Measurements from ENCODE around the gene CADPS2.

CADPS2 gene

DNA sequence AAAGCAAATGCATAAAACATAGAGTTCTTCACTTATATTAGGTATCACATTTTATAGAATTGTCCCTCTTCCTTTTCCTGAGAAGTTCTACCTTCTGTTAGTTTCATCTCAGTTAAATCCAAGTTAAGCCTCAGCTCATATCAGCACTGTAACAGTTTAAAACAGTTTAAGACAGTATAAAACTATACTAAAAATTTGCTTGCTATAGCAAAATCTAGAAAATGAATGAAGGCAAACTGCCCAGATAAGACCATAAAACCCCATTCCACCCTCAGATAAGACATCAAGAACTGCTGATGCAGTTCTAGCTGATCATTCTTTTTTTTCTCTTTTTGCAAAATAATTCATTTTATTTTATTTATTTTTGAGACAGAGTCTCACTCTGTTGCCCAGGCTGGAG is 364.5 kb downstream of the CADPS2 start:
- DNase-seq (ENCODE audit: low read depth) = no peak

- DNase-seq (ENCODE audit: low read depth) = no peak
Observed at GRCh38 chr7:122520971-122521555, 365.2 kb downstream of the CADPS2 start.

DNA sequence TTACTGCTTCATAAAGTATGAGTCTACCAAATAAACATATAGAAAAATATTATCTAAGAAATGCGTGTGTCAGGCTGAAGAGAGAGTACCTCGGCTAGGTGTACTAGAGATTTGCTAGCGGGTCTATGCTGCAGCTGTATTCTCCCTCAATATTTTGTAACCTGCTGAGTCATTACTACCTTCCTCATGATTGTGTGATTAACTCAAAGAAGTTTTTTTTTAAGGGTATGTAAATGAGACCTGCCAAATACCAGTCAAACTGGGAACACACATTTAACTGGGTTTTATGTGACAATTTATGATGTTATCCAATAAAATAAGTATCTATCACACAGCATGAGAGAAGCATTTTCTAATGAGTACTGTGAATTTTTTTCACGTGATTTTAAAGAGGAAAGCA is 367.8 kb downstream of the CADPS2 start:
- DNase-seq (ENCODE audit: low read depth) = no peak

DNA sequence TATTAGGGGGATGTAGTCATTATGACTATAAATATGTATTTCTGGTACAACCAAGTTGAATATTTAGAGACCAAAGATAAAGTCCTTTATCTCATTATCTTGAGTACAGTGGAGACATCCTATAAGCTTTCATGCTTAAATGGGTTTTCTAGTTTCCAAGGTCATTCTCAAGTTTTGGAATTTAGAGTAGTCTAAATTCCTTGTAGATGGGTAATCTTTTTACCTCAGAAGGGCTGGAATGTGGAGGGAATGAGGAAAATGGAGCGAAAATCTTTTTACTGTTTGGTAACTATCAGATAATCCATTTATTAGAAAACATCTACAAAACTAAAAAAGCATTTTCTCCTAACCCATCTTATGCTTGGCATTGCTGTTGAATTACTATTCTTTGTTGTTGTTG is 368.7 kb downstream of the CADPS2 start:
- DNase-seq (ENCODE audit: low read depth) = no peak

GRCh38 chr7:122515404-122515803 is 370.9 kb downstream of the CADPS2 start:
- no peak for DNase-seq (ENCODE audit: low read depth)

GRCh38 chr7:122511268-122511667 is 375.0 kb downstream of the CADPS2 start:
- no peak for DNase-seq (ENCODE audit: low read depth)

- DNase-seq (ENCODE audit: low read depth) = no peak
Observed at GRCh38 chr7:122507591-122507990, 378.7 kb downstream of the CADPS2 start.

DNA sequence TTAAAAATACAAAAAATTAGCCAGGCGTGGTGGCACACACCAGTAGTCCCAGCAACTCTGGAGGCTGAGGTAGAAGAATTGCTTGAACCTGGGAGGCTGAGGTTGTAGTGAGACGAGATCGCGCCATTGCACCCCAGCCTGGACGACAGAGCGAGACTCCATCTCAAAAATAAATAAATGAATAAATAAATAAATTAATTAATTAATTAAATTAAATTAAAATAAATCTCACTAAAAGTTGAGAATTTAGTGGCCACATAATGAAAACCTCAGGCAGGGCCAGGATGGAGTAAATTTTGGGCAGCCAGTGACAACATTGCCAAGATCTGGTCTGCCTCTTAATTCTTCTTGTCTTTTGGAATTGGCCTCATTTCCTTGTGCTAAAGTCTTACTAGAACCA is 394.3 kb downstream of the CADPS2 start:
- DNase-seq (ENCODE audit: low read depth) = no peak

GRCh38 chr7:122488241-122488640 is 398.0 kb downstream of the CADPS2 start:
- no peak for DNase-seq (ENCODE audit: low read depth)

GRCh38 chr7:122487131-122487530 is 399.1 kb downstream of the CADPS2 start:
- DNase-seq (ENCODE audit: low read depth) = no peak

DNA sequence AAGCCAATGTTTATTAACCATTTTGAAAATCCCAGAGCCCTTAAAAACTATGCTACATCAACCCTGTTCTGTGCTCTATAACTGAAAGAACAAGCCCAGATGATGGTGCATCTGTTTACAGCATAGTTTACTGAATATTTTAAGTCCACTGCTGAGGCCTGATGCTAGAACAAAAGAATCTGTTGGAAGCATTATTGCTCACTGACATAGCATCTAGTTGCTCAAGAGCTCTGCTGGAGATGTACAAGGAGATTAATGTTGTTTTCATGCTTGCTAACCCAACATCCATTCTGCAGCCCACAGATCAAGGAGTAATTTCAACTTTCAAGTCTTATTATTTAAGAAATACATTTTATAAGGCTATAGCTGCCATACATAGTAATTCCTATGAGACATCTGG is 400.4 kb downstream of the CADPS2 start:
- DNase-seq (ENCODE audit: low read depth) = no peak

DNA sequence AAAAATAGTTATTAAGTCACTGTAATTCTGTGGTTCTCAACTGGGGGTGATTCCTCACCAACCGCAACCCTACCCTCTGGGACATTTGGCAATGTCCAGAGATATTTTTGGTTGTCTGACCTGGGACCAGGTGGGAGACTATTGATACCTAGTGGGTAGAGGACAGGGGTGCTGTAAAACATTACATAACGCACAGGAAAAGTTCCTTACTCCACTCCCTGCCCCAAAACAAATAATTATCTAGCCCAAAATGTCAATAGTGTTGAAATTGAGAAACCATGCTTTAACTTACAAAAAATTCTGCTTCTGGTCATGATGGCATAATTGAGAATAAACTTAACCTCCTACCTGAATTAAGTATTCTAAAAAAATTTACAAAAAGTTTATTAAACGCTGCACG is 404.0 kb downstream of the CADPS2 start:
- DNase-seq (ENCODE audit: low read depth) = no peak

DNA sequence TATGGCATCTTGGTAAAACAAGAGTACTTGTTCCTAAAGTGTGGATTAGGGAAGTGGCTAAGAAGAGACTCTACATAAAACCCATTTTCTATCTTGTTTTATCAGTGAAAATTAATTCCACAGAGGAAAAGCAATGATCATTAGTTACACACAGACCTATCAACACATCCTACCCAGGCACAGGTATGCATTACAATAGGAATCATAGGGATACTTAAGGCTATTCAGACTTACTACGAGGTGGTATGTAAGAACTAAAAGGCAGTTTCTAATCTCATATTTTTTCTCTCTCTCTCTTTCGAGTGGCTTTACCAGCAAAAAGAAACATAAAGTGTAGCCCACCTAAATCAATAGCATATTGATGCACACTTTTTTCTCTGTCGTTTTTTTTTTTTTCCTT is 415.4 kb downstream of the CADPS2 start:
- no peak for DNase-seq (ENCODE audit: low read depth)

DNA sequence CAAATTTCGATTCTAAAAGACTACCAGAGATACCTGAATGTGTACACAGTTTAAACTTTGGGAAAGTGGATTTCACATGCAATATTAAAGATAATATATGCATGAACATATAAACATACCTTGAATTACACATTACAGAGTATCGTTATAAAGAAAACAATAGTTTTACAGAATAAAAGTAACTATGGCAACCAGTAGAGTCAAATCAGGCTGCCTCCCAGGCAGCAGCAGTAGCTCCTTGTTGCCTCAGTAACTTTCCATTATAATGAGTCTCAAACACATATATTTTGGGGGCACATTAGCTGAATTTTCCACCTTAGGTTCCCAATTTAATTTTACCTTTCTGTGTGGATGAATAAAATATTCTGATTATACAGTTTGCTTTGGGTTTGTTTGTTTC is 417.3 kb downstream of the CADPS2 start:
- DNase-seq (ENCODE audit: low read depth) = no peak

GRCh38 chr7:122467661-122468449 is 418.4 kb downstream of the CADPS2 start:
- DNase-seq (ENCODE audit: low read depth) = no peak

GRCh38 chr7:122465296-122465695 is 421.0 kb downstream of the CADPS2 start:
- DNase-seq (ENCODE audit: low read depth) = no peak

GRCh38 chr7:122463631-122464030 is 422.6 kb downstream of the CADPS2 start:
- DNase-seq (ENCODE audit: low read depth) = no peak

GRCh38 chr7:122460936-122461335 is 425.3 kb downstream of the CADPS2 start:
- DNase-seq (ENCODE audit: low read depth) = no peak

- DNase-seq (ENCODE audit: low read depth) = no peak
Observed at GRCh38 chr7:122457969-122458368, 428.3 kb downstream of the CADPS2 start.

DNA sequence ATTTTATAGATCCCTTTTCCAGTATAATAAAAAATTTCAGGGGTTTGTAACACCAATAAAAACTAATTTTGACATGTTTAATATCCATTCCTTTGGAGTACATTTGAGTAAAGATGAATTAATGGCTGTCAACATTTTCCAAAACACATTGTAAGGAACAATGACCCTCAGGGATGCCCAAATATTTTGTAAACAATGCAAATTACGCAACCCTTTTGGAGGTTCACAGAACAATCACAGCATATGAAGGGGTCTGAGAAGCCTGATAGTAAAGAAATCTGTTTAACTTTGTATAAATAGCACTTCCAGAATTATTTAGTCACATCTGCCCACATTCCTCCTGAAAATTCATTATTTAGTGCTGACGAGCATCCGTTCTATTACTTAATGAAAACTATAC is 428.9 kb downstream of the CADPS2 start:
- no peak for DNase-seq (ENCODE audit: low read depth)

DNA sequence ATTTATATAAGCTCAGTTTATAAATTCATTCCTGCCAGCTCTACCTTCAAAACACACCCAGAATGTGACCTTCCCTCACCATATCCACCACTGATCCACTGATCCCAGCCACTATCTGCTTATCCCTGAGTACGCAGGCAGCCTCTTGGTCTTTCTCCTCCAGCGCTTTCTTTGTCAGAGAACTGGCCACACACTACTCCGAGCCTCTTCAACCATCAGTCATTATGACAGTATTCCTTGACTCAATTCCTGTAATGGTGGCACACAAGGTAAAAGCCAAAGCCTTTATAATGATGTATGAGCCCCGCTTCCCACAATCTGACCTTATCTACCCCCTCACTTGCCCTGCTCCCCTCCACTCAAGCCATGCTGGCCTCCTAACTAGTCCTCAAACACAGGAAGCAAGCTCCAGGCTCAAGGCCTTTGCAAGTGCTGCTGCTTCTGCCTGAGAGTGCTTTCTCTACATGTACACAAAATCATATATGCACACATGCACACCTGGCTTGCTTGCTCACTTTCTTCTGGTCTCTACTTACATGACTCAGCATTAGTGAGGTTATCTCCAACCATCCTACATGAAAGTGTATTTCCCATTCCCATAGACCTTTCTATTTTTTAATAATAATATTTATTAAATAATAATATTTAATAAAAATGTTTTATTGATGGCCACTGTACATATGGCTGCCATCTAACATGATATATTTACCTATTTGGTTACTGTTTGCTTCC is 431.3 kb downstream of the CADPS2 start:
- no peak for DNase-seq (ENCODE audit: low read depth)

DNA sequence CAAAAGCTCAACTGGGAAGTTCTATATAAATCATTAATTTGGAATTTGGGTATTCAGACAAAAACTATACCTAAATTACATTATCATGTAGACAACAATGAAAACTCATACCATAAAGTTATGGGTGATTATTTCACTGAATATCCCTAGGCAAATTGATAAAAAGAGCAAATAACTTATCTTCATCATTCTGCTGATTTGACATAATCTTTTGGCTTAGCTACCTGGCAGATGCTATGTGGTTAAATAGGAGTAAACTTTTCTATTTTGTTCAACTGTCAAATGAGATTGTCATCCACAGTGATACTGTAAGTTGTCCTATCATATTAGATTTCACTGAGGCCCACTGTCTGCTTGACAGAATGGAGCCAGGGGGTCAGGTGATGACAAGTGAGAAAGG is 432.8 kb downstream of the CADPS2 start:
- no peak for DNase-seq (ENCODE audit: low read depth)

GRCh38 chr7:122448893-122449589 is 437.2 kb downstream of the CADPS2 start:
- no peak for DNase-seq (ENCODE audit: low read depth)
